Superior temporal gyrus (tissue), 1 donor: ENCODE data around the gene MARCHF11.
A peak's percentile ranks its signal among the peaks of the same experiment; 100 is the strongest.

Source experiments
- DNase-seq: peaks from one replicate; pipeline ENCODE4 v3.0.0-alpha.2; 2016; ENCODE audit errors: extremely low spot score

MARCHF11 gene

DNA sequence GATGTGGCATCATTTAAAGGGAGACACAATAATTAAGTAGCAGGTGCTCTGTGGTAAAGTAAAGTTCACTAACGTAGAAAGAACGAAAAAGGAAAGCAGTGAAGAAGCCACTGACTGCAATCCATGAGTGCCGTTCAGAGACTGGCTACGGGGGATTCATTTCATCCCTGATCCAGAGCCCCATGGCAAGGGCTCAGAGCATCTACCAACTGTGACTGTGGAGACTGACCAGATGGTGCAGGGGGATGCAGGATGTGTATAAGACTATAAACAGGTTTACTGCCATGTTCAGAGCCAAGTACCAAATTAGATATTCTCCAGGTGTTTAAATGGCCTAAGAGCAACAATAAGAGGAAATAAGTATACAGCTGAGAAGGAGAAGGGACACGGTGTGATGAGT lies 47.7 kb downstream of the MARCHF11 start:
- no peak for DNase-seq

- no peak for DNase-seq
Measured at GRCh38 chr5:16128944-16129343, 50.6 kb downstream of the MARCHF11 start.

DNA sequence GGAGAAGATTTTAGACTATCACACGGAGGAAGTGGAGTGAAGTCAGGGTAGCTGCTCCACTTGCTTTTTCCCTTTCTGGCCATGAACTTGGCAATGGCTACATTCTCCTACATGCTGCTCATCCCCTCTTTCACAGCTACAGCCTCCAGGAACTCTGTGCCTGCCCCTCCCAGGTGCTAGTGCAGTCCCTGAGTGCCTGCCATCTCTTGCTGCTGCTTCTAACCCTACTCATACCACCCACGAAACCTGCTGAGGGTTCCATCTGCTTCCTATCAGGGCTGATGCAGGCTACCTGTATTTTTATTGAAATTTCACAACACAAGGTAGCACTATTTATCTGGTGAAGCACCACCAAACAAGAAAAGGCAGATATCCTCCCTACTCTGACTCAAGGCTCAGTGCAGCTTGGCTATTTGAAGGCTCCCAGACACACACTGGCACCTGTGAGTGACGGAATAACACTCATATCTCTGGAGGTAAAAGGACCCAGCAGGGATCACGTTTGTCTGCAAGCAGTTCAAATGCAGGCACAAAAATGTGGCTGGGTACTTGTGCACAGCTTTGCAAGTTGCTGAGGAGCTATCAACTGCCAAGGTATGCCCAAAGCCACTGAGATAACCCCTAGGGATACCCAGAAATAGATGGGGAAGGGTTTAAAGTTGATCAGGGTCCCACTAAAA lies 51.6 kb downstream of the MARCHF11 start:
- DNase-seq, result no peak

DNA sequence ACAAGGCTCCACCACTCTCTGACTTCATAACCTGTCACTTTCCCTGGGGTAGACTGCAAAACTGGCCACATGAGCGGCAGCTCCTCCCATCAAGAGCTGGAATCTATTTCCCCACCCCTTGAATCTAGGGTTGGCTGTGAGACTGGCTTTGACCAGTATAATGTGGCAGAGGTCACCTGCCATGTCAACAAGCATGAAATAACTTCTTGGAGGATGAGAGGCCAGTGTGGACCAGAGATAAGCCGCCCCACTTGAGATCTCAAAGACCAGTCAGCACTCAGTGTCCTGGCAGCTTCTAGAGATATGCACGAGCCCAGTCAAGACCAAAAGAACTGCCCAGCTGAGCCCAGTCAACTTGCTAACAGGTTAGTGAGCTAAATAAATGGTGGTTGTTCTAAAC lies 59.0 kb downstream of the MARCHF11 start:
- DNase-seq, result no peak

- DNase-seq, result no peak
Measured at GRCh38 chr5:16119790-16120189, 59.8 kb downstream of the MARCHF11 start.

DNA sequence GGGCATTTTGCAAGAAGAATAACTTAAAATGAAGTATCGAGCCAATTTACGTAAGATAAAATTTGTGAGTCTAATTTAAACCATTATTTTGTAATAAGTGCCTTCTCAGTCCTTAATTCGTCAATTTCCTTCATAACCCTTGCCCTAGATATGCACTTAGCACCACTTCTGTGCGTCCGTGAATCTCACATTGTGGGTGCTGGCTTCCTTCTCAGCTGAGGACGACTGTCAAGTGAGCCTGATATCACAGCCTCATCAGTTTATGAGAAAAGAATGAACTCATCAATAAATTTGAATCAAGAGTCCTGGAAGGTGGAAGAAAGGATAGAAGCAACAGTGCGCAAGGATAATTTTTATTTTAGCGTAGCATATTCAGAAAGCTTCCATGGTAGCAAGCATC lies 64.5 kb downstream of the MARCHF11 start:
- no peak for DNase-seq

- no peak for DNase-seq
Measured at GRCh38 chr5:16108418-16108817, 71.2 kb downstream of the MARCHF11 start.

GRCh38 chr5:16104961-16105360 lies 74.6 kb downstream of the MARCHF11 start:
- no peak for DNase-seq

GRCh38 chr5:16095612-16096011 lies 84.0 kb downstream of the MARCHF11 start:
- no peak for DNase-seq

DNA sequence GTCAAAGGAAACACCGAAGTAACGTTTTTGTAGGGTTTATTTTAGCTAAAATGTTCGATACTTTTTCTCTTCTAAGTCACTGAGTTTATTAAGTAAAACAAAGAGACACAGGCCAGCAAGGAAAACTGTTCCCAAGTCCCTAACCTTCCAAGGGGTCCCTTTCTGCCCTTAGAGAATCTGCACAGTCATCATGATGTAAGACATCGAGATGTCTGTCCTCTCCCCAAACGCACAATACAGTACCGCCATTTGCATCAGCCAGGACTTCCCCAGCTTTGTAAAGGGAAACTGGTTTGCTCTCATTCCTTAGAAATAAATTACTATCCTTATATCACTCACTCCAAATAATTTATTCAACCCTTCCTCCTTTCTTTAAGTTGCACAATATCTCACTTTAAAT lies 89.3 kb downstream of the MARCHF11 start:
- no peak for DNase-seq

GRCh38 chr5:16082982-16083381 lies 96.6 kb downstream of the MARCHF11 start:
- DNase-seq, result no peak

GRCh38 chr5:16082053-16082452 lies 97.5 kb downstream of the MARCHF11 start:
- no peak for DNase-seq

GRCh38 chr5:16081376-16081955 lies 98.1 kb downstream of the MARCHF11 start:
- no peak for DNase-seq

GRCh38 chr5:16076657-16077056 lies 102.9 kb downstream of the MARCHF11 start:
- DNase-seq, result no peak

GRCh38 chr5:16074358-16074757 lies 105.2 kb downstream of the MARCHF11 start:
- no peak for DNase-seq

- DNase-seq, result no peak
Measured at GRCh38 chr5:16072616-16073015, 107.0 kb downstream of the MARCHF11 start.

DNA sequence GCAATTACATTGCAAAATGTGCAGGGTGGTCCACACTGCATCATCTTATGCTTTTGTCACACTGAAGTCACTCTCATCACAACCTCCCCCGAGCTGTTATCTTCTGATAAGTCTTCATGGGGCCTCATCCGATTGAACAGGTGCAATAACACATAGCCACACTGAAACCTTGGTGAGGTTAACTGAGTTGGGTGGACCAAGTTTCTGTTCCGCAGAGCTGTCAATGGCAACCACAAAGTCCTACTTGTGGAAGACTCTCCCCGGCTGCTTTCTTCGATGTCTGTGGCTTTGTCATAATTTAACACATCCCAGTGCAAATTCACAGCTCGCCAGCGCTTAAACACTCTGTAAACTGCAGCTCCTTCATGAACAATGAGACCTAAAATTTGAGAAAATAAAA lies 112.2 kb downstream of the MARCHF11 start:
- no peak for DNase-seq

DNA sequence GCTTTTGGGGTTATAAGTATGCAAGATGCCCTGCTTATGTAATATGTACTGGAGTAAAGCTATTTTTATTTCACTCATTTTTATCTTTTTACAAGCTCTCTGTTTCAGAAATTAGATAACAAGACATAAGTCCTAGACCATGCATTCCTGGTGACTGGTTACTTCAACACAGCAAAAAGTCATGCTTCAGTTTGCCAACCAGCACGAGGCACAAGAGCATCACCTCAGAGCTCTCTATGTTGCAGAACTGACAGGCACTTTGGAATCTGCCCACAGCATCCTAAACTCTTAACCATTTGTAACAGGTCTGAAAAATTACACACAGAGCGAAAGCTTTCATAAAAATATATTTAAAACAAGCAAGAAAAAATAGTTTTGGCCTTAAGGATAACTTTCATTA lies 112.8 kb downstream of the MARCHF11 start:
- peak; percentile 40 for DNase-seq

- no peak for DNase-seq
Measured at GRCh38 chr5:16066320-16066719, 113.3 kb downstream of the MARCHF11 start.

DNA sequence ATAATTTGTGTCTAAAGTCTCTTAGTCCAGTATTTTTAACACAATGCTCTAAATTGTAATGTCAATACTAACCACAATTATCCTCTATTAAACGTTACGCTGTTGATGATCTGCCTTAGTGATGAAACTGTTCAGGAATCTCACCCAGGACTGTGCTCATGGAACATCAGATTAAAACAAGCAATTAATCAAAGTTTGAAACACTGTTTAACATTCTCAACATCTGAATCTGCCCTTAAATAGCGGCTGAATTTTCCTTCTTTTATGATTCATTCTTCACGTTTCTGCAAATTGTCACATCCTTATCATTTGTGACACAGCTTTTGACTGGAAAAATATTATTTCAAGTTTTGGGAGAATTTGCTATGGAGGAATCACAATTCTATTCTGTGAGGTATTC lies 113.8 kb downstream of the MARCHF11 start:
- no peak for DNase-seq

- DNase-seq, result no peak
Measured at GRCh38 chr5:16064135-16064893, 115.3 kb downstream of the MARCHF11 start.

- no peak for DNase-seq
Measured at GRCh38 chr5:16061163-16061562, 118.4 kb downstream of the MARCHF11 start.

- no peak for DNase-seq
Measured at GRCh38 chr5:16057277-16057676, 122.3 kb downstream of the MARCHF11 start.
